PC-3 (cell line): ENCODE measurements around the gene THADA. TPM values are rescaled to one million over a fixed set of nuclear protein-coding genes. Genes with fewer than 3 reads are reported as not detected.
"Not testable (repeated sequence)": the region's sequence is repeated elsewhere in the genome, so short reads cannot be mapped to it uniquely, and the experiment has no call there.

Experiments
- ATAC-seq: fragments of 200-7000 bp; cut with Tn5 transposase; 2 replicates; pipeline ENCODE4 v1.9.1; 2020; ENCODE audit warnings: mild to moderate bottlenecking, moderate library complexity
- BruUV-seq: library from RNA; stranded (reverse); fragments of 400-500 nt; replicated peaks from 2 replicates; lab custom pipeline; 2021; lab: Mats Ljungman, UMichigan
- CTCF ChIA-PET: fragments of 300-600 bp; sonication (Branson Sonifier 250); formaldehyde crosslinking; loops from one replicate; lab custom pipeline; 2022; ENCODE audit warnings: antibody characterized with exemption; lab: Charles Lee
- POLR2A ChIA-PET: fragments of 300-600 bp; sonication (Branson Sonifier 250); formaldehyde crosslinking; loops from one replicate; lab custom pipeline; 2022; ENCODE audit warnings: antibody characterized with exemption; ENCODE audit not compliant: unreplicated experiment; lab: Charles Lee
- DNase-seq: peaks from one replicate; pipeline ENCODE4 v3.0.0-alpha.2; 2015
- H2AFZ ChIP-seq: fragments of 300-600 bp; sonication (generic); 2 replicates; pipeline ENCODE4 v1.6.0; 2016; ENCODE audit warnings: antibody characterized with exemption, low read length
- H3F3A ChIP-seq: fragments of 300-600 bp; sonication (generic); one replicate; pipeline ENCODE4 v1.6.0; 2017; ENCODE audit warnings: antibody characterized with exemption, low read length, control low read depth, mild to moderate bottlenecking; ENCODE audit not compliant: unreplicated experiment
- H3K27ac ChIP-seq: fragments of 300-600 bp; sonication (generic); 2 replicates; pipeline ENCODE4 v1.5.1; 2016; ENCODE audit warnings: mild to moderate bottlenecking, low read length
- H3K27me3 ChIP-seq: fragments of 300-600 bp; sonication (generic); 2 replicates; pipeline ENCODE4 v1.6.1; 2016; ENCODE audit warnings: low read length, mixed read lengths
- H3K36me3 ChIP-seq: fragments of 300-600 bp; sonication (generic); 2 replicates; pipeline ENCODE4 v1.6.1; 2016; ENCODE audit warnings: low read depth, mixed run types, low read length, mixed read lengths
- H3K4me1 ChIP-seq: fragments of 300-600 bp; sonication (generic); 2 replicates; pipeline ENCODE4 v1.5.1; 2016; ENCODE audit warnings: low read length; ENCODE audit not compliant: insufficient read depth
- H3K4me2 ChIP-seq: fragments of 300-600 bp; sonication (generic); 2 replicates; pipeline ENCODE4 v1.6.0; 2016; ENCODE audit warnings: low read length
- H3K4me3 ChIP-seq: fragments of 300-600 bp; sonication (generic); 2 replicates; pipeline ENCODE4 v1.5.1; 2016; ENCODE audit warnings: mild to moderate bottlenecking, low read length, mixed read lengths
- H3K79me2 ChIP-seq: fragments of 300-600 bp; sonication (generic); 2 replicates; pipeline ENCODE4 v1.6.1; 2017; ENCODE audit warnings: low read length, mixed read lengths
- H3K9ac ChIP-seq: fragments of 300-600 bp; sonication (generic); 2 replicates; pipeline ENCODE4 v1.6.0; 2016; ENCODE audit warnings: mild to moderate bottlenecking, low read length
- H3K9me2 ChIP-seq: fragments of 300-600 bp; sonication (generic); replicated peaks from 2 replicates; pipeline ENCODE4 v1.6.1; 2016; ENCODE audit warnings: mixed run types, low read length, mixed read lengths
- H3K9me3 ChIP-seq: fragments of 300-600 bp; sonication (generic); 2 replicates; pipeline ENCODE4 v1.6.1; 2016; ENCODE audit warnings: low read length, mixed read lengths
- H4K20me1 ChIP-seq: fragments of 300-600 bp; sonication (generic); 2 replicates; pipeline ENCODE4 v1.6.1; 2016; ENCODE audit warnings: low read length, mixed read lengths
- EZH2 ChIP-seq: fragments of 300-600 bp; sonication (generic); IDR thresholded peaks from one replicate; pipeline ENCODE4 v1.6.1; 2017; ENCODE audit warnings: antibody characterized with exemption, mild to moderate bottlenecking, low read length; ENCODE audit not compliant: unreplicated experiment
- EZH2phosphoT487 ChIP-seq: fragments of 300-600 bp; sonication (generic); IDR thresholded peaks from 2 replicates; pipeline ENCODE4 v1.6.1; 2018; ENCODE audit warnings: mild to moderate bottlenecking, antibody characterized with exemption, low read length, borderline replicate concordance
- intact Hi-C: fragments of 100-400 bp; cut with micrococcal nuclease; formaldehyde crosslinking; loops from 2 replicates; pipeline ENCODE4 v1.9.0; 2023
- total RNA-seq: library from RNA; depleted of rRNA; stranded (reverse); fragments of >200 nt; gene quantifications from 2 replicates; pipeline ENCODE4 v1.2.3, GENCODE V29; 2014
- TF ChIP-seq, protein P1 (sequence below): fragments of 300-600 bp; sonication (generic); conservative IDR thresholded peaks from 2 replicates; pipeline ENCODE4 v1.5.1; 2017; ENCODE audit warnings: antibody characterized with exemption, low read depth, mild to moderate bottlenecking, low read length

THADA gene
- total RNA-seq, 1 experiment from 2014 or later, result 33.6 TPM

- H3K27ac ChIP-seq, result no peak overlapping the region
- H3K4me2 ChIP-seq, result no peak overlapping the region
- H3K27me3 ChIP-seq, result no peaks in the 10 kb centered on the region
- intact Hi-C loops, result no loop called here
- CTCF ChIA-PET, result no interaction called here
- POLR2A ChIA-PET, result no interaction called here
- peaks cover 29% of the 10 kb centered on the region for H3K36me3 ChIP-seq
- no peaks in the 10 kb centered on the region for H3K4me1 ChIP-seq
- no peaks in the 10 kb centered on the region for H3F3A ChIP-seq
- no peak overlapping the region for H3K4me3 ChIP-seq
- no peaks in the 10 kb centered on the region for H4K20me1 ChIP-seq
- H3K79me2 ChIP-seq, result no peaks in the 10 kb centered on the region
- no peak overlapping the region for H2AFZ ChIP-seq
- no peaks in the 10 kb centered on the region for H3K9me3 ChIP-seq
- BruUV-seq, result no TSS peak
- DNase-seq (no peak), ATAC-seq (no peak)
- no peak overlapping the region for H3K9ac ChIP-seq
- H3K9me2 ChIP-seq, result no peaks in the 10 kb centered on the region
- TF ChIP-seq EZH2phosphoT487 (no peak), EZH2 (no peak)
- TF ChIP-seq, protein P1, sequence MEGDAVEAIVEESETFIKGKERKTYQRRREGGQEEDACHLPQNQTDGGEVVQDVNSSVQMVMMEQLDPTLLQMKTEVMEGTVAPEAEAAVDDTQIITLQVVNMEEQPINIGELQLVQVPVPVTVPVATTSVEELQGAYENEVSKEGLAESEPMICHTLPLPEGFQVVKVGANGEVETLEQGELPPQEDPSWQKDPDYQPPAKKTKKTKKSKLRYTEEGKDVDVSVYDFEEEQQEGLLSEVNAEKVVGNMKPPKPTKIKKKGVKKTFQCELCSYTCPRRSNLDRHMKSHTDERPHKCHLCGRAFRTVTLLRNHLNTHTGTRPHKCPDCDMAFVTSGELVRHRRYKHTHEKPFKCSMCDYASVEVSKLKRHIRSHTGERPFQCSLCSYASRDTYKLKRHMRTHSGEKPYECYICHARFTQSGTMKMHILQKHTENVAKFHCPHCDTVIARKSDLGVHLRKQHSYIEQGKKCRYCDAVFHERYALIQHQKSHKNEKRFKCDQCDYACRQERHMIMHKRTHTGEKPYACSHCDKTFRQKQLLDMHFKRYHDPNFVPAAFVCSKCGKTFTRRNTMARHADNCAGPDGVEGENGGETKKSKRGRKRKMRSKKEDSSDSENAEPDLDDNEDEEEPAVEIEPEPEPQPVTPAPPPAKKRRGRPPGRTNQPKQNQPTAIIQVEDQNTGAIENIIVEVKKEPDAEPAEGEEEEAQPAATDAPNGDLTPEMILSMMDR, result no peak
These were observed 39.6 kb downstream of the THADA start for GRCh38 chr2:43556256-43556655.

- H3K9me2 ChIP-seq, result no peaks in the 10 kb centered on the region
- no peak overlapping the region for H2AFZ ChIP-seq
- H3K79me2 ChIP-seq, result no peaks in the 10 kb centered on the region
- H3F3A ChIP-seq, result no peaks in the 10 kb centered on the region
- no peak for ATAC-seq
- H4K20me1 ChIP-seq, result no peaks in the 10 kb centered on the region
- ChIA-PET POLR2A (no interaction called here), CTCF (interaction anchor here (0.5 kb wide), 1 partner anchor 34 kb away, joined by 4 read pairs; no protein-coding TSS in a partner anchor)
- no TSS peak for BruUV-seq
- H3K4me3 ChIP-seq, result no peak overlapping the region
- H3K9me3 ChIP-seq, result no peaks in the 10 kb centered on the region
- no peak overlapping the region for H3K27ac ChIP-seq
- TF ChIP-seq, protein P1, result no peak
- no peak for TF ChIP-seq EZH2phosphoT487
- no peak for TF ChIP-seq EZH2
- intact Hi-C loops, result no loop called here
- H3K4me1 ChIP-seq, result no peaks in the 10 kb centered on the region
- no peak overlapping the region for H3K4me2 ChIP-seq
- H3K9ac ChIP-seq, result no peak overlapping the region
- no peak for DNase-seq
- no peaks in the 10 kb centered on the region for H3K27me3 ChIP-seq
- peaks cover 38% of the 10 kb centered on the region for H3K36me3 ChIP-seq
These were observed 42.4 kb downstream of the THADA start for GRCh38 chr2:43553341-43553855.

DNA sequence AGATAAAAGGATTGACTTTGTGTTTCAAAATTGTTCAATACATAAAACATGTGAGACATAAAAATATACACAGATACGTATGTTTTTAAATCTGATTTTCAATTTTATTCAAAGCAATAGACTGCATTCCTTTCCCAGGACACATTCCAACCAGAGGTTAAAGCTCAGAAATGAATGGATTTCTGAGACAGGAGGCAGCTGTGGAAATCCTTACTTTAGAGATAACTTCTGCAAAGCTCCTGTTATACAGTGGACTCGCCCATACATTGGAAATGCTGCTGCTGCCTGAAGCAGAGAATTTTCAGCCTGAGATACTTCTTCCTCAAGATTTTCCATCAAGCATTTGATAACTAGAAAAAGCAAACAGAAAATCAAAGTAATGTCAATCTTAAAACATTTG, 43.8 kb downstream of the THADA start:
- no peak for ATAC-seq
- H3F3A ChIP-seq, result no peaks in the 10 kb centered on the region
- no peaks in the 10 kb centered on the region for H3K27me3 ChIP-seq
- no peak overlapping the region for H3K4me2 ChIP-seq
- no peak overlapping the region for H3K9ac ChIP-seq
- no peak overlapping the region for H3K4me3 ChIP-seq
- CTCF ChIA-PET, result no interaction called here
- peaks cover 31% of the 10 kb centered on the region for H3K36me3 ChIP-seq
- no peak overlapping the region for H3K27ac ChIP-seq
- no peaks in the 10 kb centered on the region for H3K9me3 ChIP-seq
- BruUV-seq, result no TSS peak
- no peak for DNase-seq
- no peak overlapping the region for H2AFZ ChIP-seq
- no peaks in the 10 kb centered on the region for H4K20me1 ChIP-seq
- POLR2A ChIA-PET, result interaction anchor here (0.7 kb wide), 1 partner anchor 12 kb away, joined by 13 read pairs; no protein-coding TSS in a partner anchor
- no peaks in the 10 kb centered on the region for H3K4me1 ChIP-seq
- TF ChIP-seq, protein P1, result no peak
- TF ChIP-seq EZH2 (no peak), EZH2phosphoT487 (no peak)
- no peaks in the 10 kb centered on the region for H3K9me2 ChIP-seq
- intact Hi-C loops, result no loop called here
- H3K79me2 ChIP-seq, result no peaks in the 10 kb centered on the region

- CTCF ChIA-PET, result not testable (repeated sequence)
- intact Hi-C loops, result loop anchor here (10.0 kb wide), 1 partner anchor 414 kb away; no protein-coding TSS in a partner anchor
These were observed 47.5 kb downstream of the THADA start for GRCh38 chr2:43548381-43548780.

More at GRCh38 chr2:43548381-43548780, 47.5 kb downstream of the THADA start:
- H3K79me2 ChIP-seq, POLR2A ChIA-PET, H4K20me1 ChIP-seq, H3K9ac ChIP-seq, ATAC-seq, H2AFZ ChIP-seq, H3K27me3 ChIP-seq, H3K4me2 ChIP-seq, H3K9me2 ChIP-seq, H3K4me3 ChIP-seq, DNase-seq, H3K4me1 ChIP-seq, H3F3A ChIP-seq, H3K9me3 ChIP-seq, H3K27ac ChIP-seq, BruUV-seq: not testable (repeated sequence)
- H3K36me3 ChIP-seq, result peaks cover 18% of the 10 kb centered on the region
